ENCODE measurements around the gene FZD7.
A peak's percentile ranks its signal among the peaks of the same experiment; 100 is the strongest.

Gene FZD7

DNA sequence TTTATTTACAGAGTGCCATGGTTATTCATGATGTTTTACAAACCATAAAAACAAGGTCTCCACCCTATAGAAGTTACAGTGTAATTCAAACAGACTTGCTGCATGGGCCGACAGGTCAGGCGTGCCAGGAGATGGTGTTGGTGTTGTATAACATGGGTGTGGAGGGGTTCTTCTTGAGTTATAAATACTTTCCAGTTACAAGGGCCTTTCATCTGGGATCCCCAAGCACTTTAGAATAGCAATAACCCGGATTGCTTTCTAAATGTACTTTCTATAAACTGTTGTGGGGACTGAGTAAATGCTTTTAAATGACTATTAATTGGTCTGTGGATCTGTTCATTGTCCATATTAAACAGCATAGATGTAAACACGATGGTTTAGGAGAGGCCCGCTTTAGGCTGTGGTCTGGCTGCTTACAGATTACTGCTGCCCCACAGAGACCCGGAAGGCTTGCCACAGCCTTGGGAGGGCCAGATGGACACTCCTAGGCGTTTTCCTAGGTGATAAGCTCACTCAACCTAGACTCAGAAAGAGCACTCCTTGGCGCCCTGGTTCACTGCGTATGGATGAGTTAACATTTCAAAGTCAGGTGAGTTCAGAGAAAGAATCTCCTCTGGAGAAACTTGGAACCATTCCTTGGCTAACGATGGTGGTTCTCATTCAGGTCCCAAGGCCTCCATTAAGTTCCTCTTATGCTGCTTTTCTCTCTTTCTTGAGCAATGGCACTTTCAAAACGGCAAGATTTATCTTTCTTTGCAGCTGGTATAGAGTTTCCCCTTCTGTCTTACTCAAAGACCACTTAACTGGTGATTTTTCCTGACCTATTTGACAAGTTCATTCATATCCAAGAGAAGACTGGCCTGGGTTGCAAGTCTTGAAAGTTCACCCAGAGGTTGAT lies 35.8 kb downstream of the FZD7 start:
- no peak for DNase-seq

GRCh38 chr2:202071107-202071506 lies 37.5 kb downstream of the FZD7 start:
- DNase-seq: no peak

GRCh38 chr2:202072226-202072625 lies 38.6 kb downstream of the FZD7 start:
- DNase-seq: peak in 1 of 3 donors; percentile 7

DNA sequence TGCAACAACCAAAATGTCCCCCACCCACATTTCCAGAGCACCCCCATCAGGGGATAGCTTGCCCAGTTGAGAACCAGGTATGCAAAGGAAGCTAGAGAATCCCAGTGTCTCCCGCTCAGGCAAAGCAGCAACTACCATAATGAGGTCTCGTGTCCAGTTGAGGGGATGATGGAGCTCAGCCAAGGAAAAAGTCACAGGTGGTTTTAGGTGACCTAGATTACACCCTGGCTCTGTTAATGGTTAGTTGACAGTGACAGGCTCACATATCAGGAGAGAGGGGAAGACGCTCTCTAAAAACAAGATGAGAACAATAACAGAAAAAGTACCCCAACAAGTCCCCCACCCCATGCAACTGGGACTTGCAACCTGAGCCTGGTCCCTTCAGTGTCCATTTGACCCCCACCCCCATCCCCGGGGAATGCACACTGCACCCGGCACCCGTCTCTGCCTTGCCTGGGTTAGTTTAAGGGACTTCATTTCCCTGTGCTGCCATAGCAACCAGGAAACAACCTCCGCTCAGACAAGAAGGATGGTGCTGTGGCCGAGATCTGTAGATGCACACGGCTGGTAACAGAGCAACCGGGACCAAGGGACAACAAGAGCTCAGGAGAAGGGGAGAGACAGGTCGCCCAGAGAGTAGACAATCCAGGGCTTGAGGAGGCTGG lies 39.2 kb downstream of the FZD7 start, which contains the start of gene KIAA2012:
KIAA2012 (plus strand) TSS at position 519 of the 665 bp plus-strand sequence. CDS start 373 bp downstream, outside the sequence.
- no peak for DNase-seq

DNA sequence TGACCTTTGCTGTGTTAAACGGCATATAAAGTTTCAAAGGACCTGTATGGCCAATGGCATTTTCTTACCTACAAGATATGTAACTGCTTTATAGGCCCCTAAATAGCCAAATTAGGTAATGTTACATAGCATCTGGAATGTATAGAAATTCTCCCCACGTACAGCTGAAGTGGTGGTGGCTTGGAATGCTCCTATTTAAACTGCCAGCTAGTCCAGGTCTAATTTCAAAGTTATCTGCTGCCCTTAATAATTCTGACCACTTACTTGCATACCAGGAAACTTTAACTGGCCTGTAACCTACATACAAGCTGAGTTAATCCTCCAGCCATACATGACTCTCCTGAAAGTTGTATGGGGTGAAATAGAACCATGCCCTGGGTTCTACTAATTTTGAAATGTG lies 40.7 kb downstream of the FZD7 start:
- DNase-seq: no peak

- no peak for DNase-seq
Measured at GRCh38 chr2:202079310-202079709, 45.7 kb downstream of the FZD7 start.

GRCh38 chr2:202084265-202084664 lies 50.6 kb downstream of the FZD7 start:
- no peak for DNase-seq

Data from suppressor macrophage treated with lipopolysaccharide for 1 hour (primary cell).